ENCODE measurements around the gene TNNC1.

The TNNC1 gene

GRCh38 chr3:52434491-52435115 is 19.2 kb downstream of the TNNC1 start:
- Histone ChIP-seq H3K4me3 (ENCODE audit: low read length) (no peak overlapping the region), H3K27ac (ENCODE audit: low read length) (no peak overlapping the region), H3K4me1 (ENCODE audit: low read length) (no peaks in the 10 kb centered on the region), H3K36me3 (replicated peaks; ENCODE audit: low read depth, low read length) (no peaks in the 10 kb centered on the region), H3K9ac (ENCODE audit: low read length) (no peak overlapping the region), H3K9me3 (ENCODE audit: insufficient read depth, low read length) (no peaks in the 10 kb centered on the region), H3K4me2 (ENCODE audit: low read length) (no peak overlapping the region), H2AFZ (ENCODE audit: low read depth, low read length) (no peak overlapping the region), H3K27me3 (ENCODE audit: low read depth, low read length) (peaks cover 10% of the 10 kb centered on the region; the same call in 1 of the 2 replicates), H3K79me2 (ENCODE audit: low read length) (no peaks in the 10 kb centered on the region), H4K20me1 (ENCODE audit: insufficient read depth, low read length) (no peaks in the 10 kb centered on the region)
- no peak for TF ChIP-seq CTCF (IDR thresholded peaks at IDR 0.05; ENCODE audit: low read depth, low read length)
- TF ChIP-seq EZH2phosphoT487 (IDR thresholded peaks at IDR 0.05; ENCODE audit: low read depth) = no peak

- Histone ChIP-seq H3K27ac (ENCODE audit: low read length) (no peak overlapping the region), H3K4me1 (ENCODE audit: low read length) (no peaks in the 10 kb centered on the region)
- no peak for TF ChIP-seq CTCF (IDR thresholded peaks at IDR 0.05; ENCODE audit: low read depth, low read length)
- TF ChIP-seq EZH2phosphoT487 (IDR thresholded peaks at IDR 0.05; ENCODE audit: low read depth) = no peak
These were observed 19.8 kb downstream of the TNNC1 start for GRCh38 chr3:52433996-52434479.

GRCh38 chr3:52433328-52433995 is 20.4 kb downstream of the TNNC1 start:
- Histone ChIP-seq H2AFZ (ENCODE audit: low read depth, low read length) (no peak overlapping the region), H3K4me1 (ENCODE audit: low read length) (0 out of 2 replicates have a peak, but pooled peaks cover 3% of the 10 kb centered on the region), H3K79me2 (ENCODE audit: low read length) (no peaks in the 10 kb centered on the region), H3K9ac (ENCODE audit: low read length) (no peak overlapping the region), H3K36me3 (replicated peaks; ENCODE audit: low read depth, low read length) (no peaks in the 10 kb centered on the region), H3K9me3 (ENCODE audit: insufficient read depth, low read length) (no peaks in the 10 kb centered on the region), H3K4me2 (ENCODE audit: low read length) (no peak overlapping the region), H3K4me3 (ENCODE audit: low read length) (no peak overlapping the region), H3K27me3 (ENCODE audit: low read depth, low read length) (peaks cover 10% of the 10 kb centered on the region; the same call in 1 of the 2 replicates), H3K27ac (ENCODE audit: low read length) (no peak overlapping the region), H4K20me1 (ENCODE audit: insufficient read depth, low read length) (no peaks in the 10 kb centered on the region)
- TF ChIP-seq EZH2phosphoT487 (IDR thresholded peaks at IDR 0.05; ENCODE audit: low read depth) (no peak), CTCF (IDR thresholded peaks at IDR 0.05; ENCODE audit: low read depth, low read length) (no peak)

More at GRCh38 chr3:52433996-52434479, 19.8 kb downstream of the TNNC1 start:
- Histone ChIP-seq H2AFZ (ENCODE audit: low read depth, low read length) (no peak overlapping the region), H3K4me3 (ENCODE audit: low read length) (no peak overlapping the region), H3K9me3 (ENCODE audit: insufficient read depth, low read length) (no peaks in the 10 kb centered on the region), H3K27me3 (ENCODE audit: low read depth, low read length) (peaks cover 10% of the 10 kb centered on the region; the same call in 1 of the 2 replicates), H3K9ac (ENCODE audit: low read length) (no peak overlapping the region), H3K4me2 (ENCODE audit: low read length) (no peak overlapping the region), H3K36me3 (replicated peaks; ENCODE audit: low read depth, low read length) (no peaks in the 10 kb centered on the region), H4K20me1 (ENCODE audit: insufficient read depth, low read length) (no peaks in the 10 kb centered on the region), H3K79me2 (ENCODE audit: low read length) (no peaks in the 10 kb centered on the region)

GRCh38 chr3:52432691-52433141 is 21.1 kb downstream of the TNNC1 start:
- H3K9ac ChIP-seq (ENCODE audit: low read length) = no peak overlapping the region
- no peak overlapping the region for H2AFZ ChIP-seq (ENCODE audit: low read depth, low read length)
- H3K4me2 ChIP-seq (ENCODE audit: low read length) = no peak overlapping the region
- 0 out of 2 replicates have a peak, but pooled peaks cover 3% of the 10 kb centered on the region for H3K4me1 ChIP-seq (ENCODE audit: low read length)
- H3K4me3 ChIP-seq (ENCODE audit: low read length) = no peak overlapping the region
- H3K79me2 ChIP-seq (ENCODE audit: low read length) = no peaks in the 10 kb centered on the region
- TF ChIP-seq CTCF (IDR thresholded peaks at IDR 0.05; ENCODE audit: low read depth, low read length) (no peak), EZH2phosphoT487 (IDR thresholded peaks at IDR 0.05; ENCODE audit: low read depth) (no peak)
- no peaks in the 10 kb centered on the region for H4K20me1 ChIP-seq (ENCODE audit: insufficient read depth, low read length)
- H3K36me3 ChIP-seq (replicated peaks; ENCODE audit: low read depth, low read length) = no peaks in the 10 kb centered on the region
- peaks cover 10% of the 10 kb centered on the region; the same call in 1 of the 2 replicates for H3K27me3 ChIP-seq (ENCODE audit: low read depth, low read length)
- H3K9me3 ChIP-seq (ENCODE audit: insufficient read depth, low read length) = no peaks in the 10 kb centered on the region
- H3K27ac ChIP-seq (ENCODE audit: low read length) = no peak overlapping the region

Data from OCI-LY3 (cell line).